HG02885 (cell line): ENCODE data around the gene ITPRID1.

Experiments used
- ATAC-seq: cut with Tn5 transposase; IDR thresholded peaks from one replicate; pipeline ENCODE4 v1.9.1; 2021; ENCODE audit warnings: mild to moderate bottlenecking; ENCODE audit not compliant: unreplicated experiment, poor library complexity

The ITPRID1 gene

GRCh38 chr7:31603046-31603445 is 89.2 kb downstream of the ITPRID1 start:
- no peak for ATAC-seq

- ATAC-seq = no peak
Observed at GRCh38 chr7:31613604-31614003, 99.7 kb downstream of the ITPRID1 start.

GRCh38 chr7:31633467-31633866 is 119.6 kb downstream of the ITPRID1 start:
- no peak for ATAC-seq

- ATAC-seq = peak; percentile 45
Observed at GRCh38 chr7:31633894-31634494, 120.1 kb downstream of the ITPRID1 start.

GRCh38 chr7:31640381-31640780 is 126.5 kb downstream of the ITPRID1 start:
- ATAC-seq = no peak

- no peak for ATAC-seq
Observed at GRCh38 chr7:31642681-31643115, 128.8 kb downstream of the ITPRID1 start.

- ATAC-seq = no peak
Observed at GRCh38 chr7:31646942-31647341, 133.1 kb downstream of the ITPRID1 start.

GRCh38 chr7:31647511-31647910 is 133.6 kb downstream of the ITPRID1 start:
- no peak for ATAC-seq

- no peak for ATAC-seq
Observed at GRCh38 chr7:31648288-31648687, 134.4 kb downstream of the ITPRID1 start.

- ATAC-seq = no peak
Observed at GRCh38 chr7:31648880-31649279, 135.0 kb downstream of the ITPRID1 start.

- ATAC-seq = no peak
Observed at GRCh38 chr7:31651234-31652062, 137.6 kb downstream of the ITPRID1 start.

GRCh38 chr7:31652063-31652326 is 138.1 kb downstream of the ITPRID1 start:
- ATAC-seq = no peak

- no peak for ATAC-seq
Observed at GRCh38 chr7:31663072-31663471, 149.2 kb downstream of the ITPRID1 start.

GRCh38 chr7:31664890-31665289 is 151.0 kb downstream of the ITPRID1 start:
- ATAC-seq = no peak

GRCh38 chr7:31665546-31665945 is 151.7 kb downstream of the ITPRID1 start:
- ATAC-seq = no peak

GRCh38 chr7:31669461-31669860 is 155.6 kb downstream of the ITPRID1 start:
- no peak for ATAC-seq

GRCh38 chr7:31679574-31680305 is 165.8 kb downstream of the ITPRID1 start:
- no peak for ATAC-seq

- ATAC-seq = no peak
Observed at GRCh38 chr7:31683445-31684225, 169.7 kb downstream of the ITPRID1 start.

- no peak for ATAC-seq
Observed at GRCh38 chr7:31687024-31687748, 173.3 kb downstream of the ITPRID1 start, which contains the start of gene PPP1R17. TSS of gene PPP1R17 (plus strand) at chr7:31687215. CDS start at chr7:31692442, 5,227 bp downstream.

GRCh38 chr7:31688372-31688771 is 174.5 kb downstream of the ITPRID1 start:
- no peak for ATAC-seq
